G401 (cell line): ENCODE results near the gene DDO. TPM values are rescaled to one million over a fixed set of nuclear protein-coding genes. Genes with fewer than 3 reads are reported as not detected.
"Not testable (repeated sequence)": the region's sequence is repeated elsewhere in the genome, so short reads cannot be mapped to it uniquely, and the experiment has no call there.

Experiments
- DNase-seq: peaks from one replicate; pipeline ENCODE4 v3.0.0-alpha.2; 2015; ENCODE audit warnings: low spot score
- in situ Hi-C: cut with HindIII; loops from 2 replicates; pipeline ENCODE4 v1.10.0; 2016; ENCODE audit warnings: low sequenced_read_pairs, mixed read lengths
- total RNA-seq: library from RNA; depleted of rRNA; stranded (reverse); fragments of >200 nt; shearing (Covaris generic); gene quantifications from 2 replicates; pipeline ENCODE4 v1.2.3, GENCODE V29; 2014; rRNA removed

DDO gene
- total RNA-seq, 1 experiment from 2014 or later = not detected

DNA sequence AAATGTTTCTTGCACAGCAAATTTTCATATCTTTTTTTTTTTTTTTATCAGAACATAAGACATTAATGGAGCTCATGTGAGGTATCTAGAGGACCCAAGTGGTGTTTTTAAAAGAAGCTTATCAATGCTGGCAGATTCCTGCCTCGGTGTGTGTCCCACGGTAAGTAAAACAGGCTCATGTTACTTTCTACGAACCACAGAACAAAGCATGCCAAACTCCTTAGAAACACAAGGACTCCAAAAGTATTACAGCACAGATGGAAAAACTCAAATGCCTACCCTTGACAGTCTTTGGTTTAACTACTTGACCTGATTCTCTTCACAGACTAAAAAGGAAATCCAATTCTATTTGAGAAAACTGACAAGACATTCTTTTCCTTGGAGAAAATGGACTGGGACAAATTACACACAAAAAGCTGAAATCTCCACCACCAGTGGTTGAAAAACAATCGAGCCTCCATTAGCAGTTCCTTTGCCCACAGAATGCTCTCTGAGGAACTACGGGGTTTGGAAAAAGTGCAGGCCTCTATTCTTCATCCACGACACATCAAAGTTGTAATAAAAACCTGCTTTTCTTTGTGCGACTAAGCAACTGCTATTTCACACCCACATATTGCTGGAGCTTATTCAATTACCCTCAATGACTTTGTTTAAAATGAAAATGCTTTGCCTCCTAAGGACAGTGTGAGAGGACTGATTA, 62.7 kb downstream of the DDO start:
- in situ Hi-C loops = no loop called here
- DNase-seq = peak; percentile 24

GRCh38 chr6:110351986-110352385, 63.4 kb downstream of the DDO start:
- in situ Hi-C loops = no loop called here
- DNase-seq = no peak

GRCh38 chr6:110351546-110351945, 63.8 kb downstream of the DDO start:
- in situ Hi-C loops = no loop called here
- DNase-seq = no peak

GRCh38 chr6:110350593-110350992, 64.8 kb downstream of the DDO start:
- in situ Hi-C loops, DNase-seq: not testable (repeated sequence)

- peak; percentile 78 for DNase-seq
These were observed 66.2 kb downstream of the DDO start for GRCh38 chr6:110348961-110349690.

DNA sequence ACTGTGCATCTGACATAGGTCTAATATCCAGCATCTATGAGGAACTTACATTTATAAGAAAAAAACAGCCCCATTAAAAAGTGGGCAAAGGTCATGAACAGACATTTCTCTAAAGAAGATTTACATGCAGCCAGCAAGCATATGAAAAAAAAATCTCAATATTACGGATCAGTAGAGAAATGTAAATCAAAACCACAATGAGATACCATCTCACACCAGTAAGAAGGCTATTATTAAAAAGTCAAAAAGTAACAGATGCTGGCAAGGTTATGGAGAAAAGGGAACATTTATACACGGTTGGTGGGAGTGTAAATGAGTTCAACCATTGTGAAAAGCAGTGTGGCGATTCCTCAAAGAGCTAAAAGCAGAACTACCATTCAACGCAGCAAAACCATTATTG, 70.3 kb downstream of the DDO start:
- in situ Hi-C loops = no loop called here
- no peak for DNase-seq

More at GRCh38 chr6:110348961-110349690, 66.2 kb downstream of the DDO start:
- in situ Hi-C loops = no loop called here

DNA sequence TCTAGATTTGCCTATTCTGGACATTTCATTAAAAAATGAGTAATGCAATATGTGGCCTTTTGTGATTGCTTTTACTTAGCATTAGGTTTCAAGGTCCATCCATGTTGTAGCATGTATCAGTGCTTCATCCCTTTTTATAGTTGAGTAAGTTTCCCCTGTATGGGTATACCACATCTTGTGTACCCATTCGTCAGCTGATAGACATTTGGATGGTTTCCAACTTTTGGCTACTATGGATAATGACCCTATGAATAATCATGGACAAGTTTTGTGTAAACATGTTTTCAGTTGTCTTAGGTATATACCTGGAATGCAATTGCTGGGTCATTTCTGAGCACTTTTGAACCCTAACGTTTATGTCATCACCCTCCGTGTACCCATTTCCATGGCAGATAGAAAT, 72.6 kb downstream of the DDO start:
- DNase-seq = no peak
- in situ Hi-C loops = no loop called here

Other genes with a start within 250 kb of the DDO start
- 6.8 and 12.8 TPM in 2 replicates for gene WASF1, start 235.9 kb downstream of the DDO start, total RNA-seq
- gene CDC40, start 235.1 kb downstream of the DDO start, total RNA-seq = 21.8 and 61.8 TPM in 2 replicates
- gene METTL24, start 57.2 kb downstream of the DDO start, total RNA-seq = 1.8 and 2.6 TPM in 2 replicates
- gene SLC22A16, start 61.0 kb upstream of the DDO start, total RNA-seq = 0.12 and 2.0 TPM in 2 replicates